Mammary epithelial cell (primary cell): ENCODE results near the gene LRP1.

Source experiments
- CTCF ChIP-seq, 2 donors: IDR thresholded peaks in 1 of 2; conservative IDR thresholded peaks in 1 of 2; 2 replicates each; pipeline ENCODE4 v1.5.1; 2011 to 2012; ENCODE audit warnings: inconsistent platforms in 2 of 2, low read length in 2 of 2, mild to moderate bottlenecking in 2 of 2, control low read depth in 1 of 2, low read depth in 1 of 2; ENCODE audit not compliant: insufficient read depth in 1 of 2; ENCODE audit errors: extremely low read depth in 1 of 2
- EZH2 ChIP-seq: IDR thresholded peaks from 2 replicates; pipeline ENCODE4 v1.6.1; 2012; ENCODE audit warnings: low read length, inconsistent platforms, borderline replicate concordance

GRCh38 chr12:57203201-57203600 is 74.9 kb downstream of the LRP1 start:
- TF ChIP-seq CTCF (conservative IDR thresholded peaks at IDR 0.05 in 1 of 2, IDR thresholded peaks at IDR 0.05 in 1 of 2; ENCODE audit: extremely low read depth in 1 of 2, insufficient read depth in 1 of 2, low read depth in 1 of 2, low read length in 2 of 2) (no peak), EZH2 (no peak)
